HCT116 (cell line): ENCODE measurements around the gene HSPA9.

ENCODE experiments used
- CEBPB ChIP-seq: IDR thresholded peaks from 2 replicates; pipeline ENCODE4 v1.6.1; 2012; ENCODE audit warnings: low read depth
- CTCF ChIP-seq, 3 experiments: fragments of 200-600 bp in 1 of 3; sonication (generic) in 1 of 3; IDR thresholded peaks in 2 of 3; conservative IDR thresholded peaks in 1 of 3; 2 replicates each; pipeline ENCODE4 v1.5.1; 2012 to 2017; ENCODE audit warnings: low read depth in 2 of 3, low read length in 2 of 3, antibody characterized with exemption in 1 of 3, borderline replicate concordance in 1 of 3, control low read depth in 1 of 3, mild to moderate bottlenecking in 1 of 3, mixed read lengths in 1 of 3, mixed run types in 1 of 3, moderate library complexity in 1 of 3; ENCODE audit not compliant: insufficient read depth in 1 of 3
- POLR2A ChIP-seq: IDR thresholded peaks from 2 replicates; pipeline ENCODE4 v1.7.0; 2011; ENCODE audit warnings: borderline replicate concordance; ENCODE audit not compliant: insufficient read depth, insufficient read length; ENCODE audit errors: extremely low read depth
- RAD21 ChIP-seq: IDR thresholded peaks from 2 replicates; pipeline ENCODE4 v1.6.1; 2012; ENCODE audit warnings: low read depth, mild to moderate bottlenecking
- TCF7L2 ChIP-seq: IDR thresholded peaks from 2 replicates; pipeline ENCODE4 v1.7.0; 2011; ENCODE audit warnings: borderline replicate concordance, inconsistent platforms; ENCODE audit not compliant: insufficient read depth, insufficient read length; ENCODE audit errors: extremely low read depth
- ZBTB33 ChIP-seq: IDR thresholded peaks from 2 replicates; pipeline ENCODE4 v1.6.1; 2011; ENCODE audit warnings: mild to moderate bottlenecking, low read length, moderate library complexity; ENCODE audit not compliant: insufficient replicate concordance; ENCODE audit errors: extremely low read depth
- TF ChIP-seq, protein P1 (sequence below): IDR thresholded peaks from 2 replicates; pipeline ENCODE4 v1.6.1; 2012

GRCh38 chr5:138585157-138585556 is 10.0 kb upstream of the HSPA9 start:
- TF ChIP-seq TCF7L2 (no peak), CTCF (IDR thresholded peaks at IDR 0.05 in 2 of 3, conservative IDR thresholded peaks at IDR 0.05 in 1 of 3; ENCODE audit: borderline replicate concordance in 1 of 3, insufficient read depth in 1 of 3, low read depth in 2 of 3, low read length in 2 of 3) (no peak), RAD21 (no peak), POLR2A (no peak), ZBTB33 (no peak), CEBPB (no peak)
- TF ChIP-seq, protein P1, sequence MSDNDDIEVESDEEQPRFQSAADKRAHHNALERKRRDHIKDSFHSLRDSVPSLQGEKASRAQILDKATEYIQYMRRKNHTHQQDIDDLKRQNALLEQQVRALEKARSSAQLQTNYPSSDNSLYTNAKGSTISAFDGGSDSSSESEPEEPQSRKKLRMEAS, result no peak
